HEK293T (cell line): Measurements from ENCODE around the gene LRMDA.

ENCODE experiments used
- FOXA1 ChIP-seq: fragments of 450-650 bp; IDR thresholded peaks from 2 replicates; pipeline ENCODE4 v1.6.1; 2016; ENCODE audit warnings: mild to moderate bottlenecking
- HDGF ChIP-seq: fragments of 450-650 bp; IDR thresholded peaks from 2 replicates; pipeline ENCODE4 v1.6.1; 2017; ENCODE audit warnings: antibody characterized with exemption, borderline replicate concordance
- SP1 ChIP-seq: fragments of 450-650 bp; IDR thresholded peaks from 2 replicates; pipeline ENCODE4 v1.6.1; 2017
- TARDBP ChIP-seq: fragments of 450-650 bp; IDR thresholded peaks from 2 replicates; pipeline ENCODE4 v1.6.1; 2016
- ZNF384 ChIP-seq: fragments of 450-650 bp; IDR thresholded peaks from 2 replicates; pipeline ENCODE4 v1.6.1; 2016
- TF ChIP-seq, protein P1 (sequence below): fragments of 450-650 bp; IDR thresholded peaks from 2 replicates; pipeline ENCODE4 v1.6.1; 2016

DNA sequence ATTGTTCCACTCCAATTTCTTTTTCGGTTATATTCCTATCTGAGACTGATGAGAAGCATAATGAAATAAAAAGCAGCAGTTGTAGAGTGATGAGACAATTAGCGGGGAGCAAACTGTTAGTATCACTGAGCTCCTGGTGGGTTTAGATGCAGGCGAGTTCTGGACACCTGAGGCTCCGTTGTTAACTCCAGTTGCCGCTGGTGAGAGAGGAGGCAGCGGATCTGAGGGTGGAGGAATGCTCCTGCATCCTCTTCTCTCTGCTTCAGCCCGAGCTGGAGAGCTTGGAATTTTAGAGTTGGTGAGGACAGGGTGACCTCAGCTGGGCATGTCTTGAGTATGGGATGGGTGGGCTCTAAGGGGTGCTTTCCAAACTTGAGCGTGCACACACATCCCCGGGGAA, 31.4 kb downstream of the LRMDA start:
- TF ChIP-seq TARDBP, result no peak
- TF ChIP-seq FOXA1, result no peak
- TF ChIP-seq, protein P1, sequence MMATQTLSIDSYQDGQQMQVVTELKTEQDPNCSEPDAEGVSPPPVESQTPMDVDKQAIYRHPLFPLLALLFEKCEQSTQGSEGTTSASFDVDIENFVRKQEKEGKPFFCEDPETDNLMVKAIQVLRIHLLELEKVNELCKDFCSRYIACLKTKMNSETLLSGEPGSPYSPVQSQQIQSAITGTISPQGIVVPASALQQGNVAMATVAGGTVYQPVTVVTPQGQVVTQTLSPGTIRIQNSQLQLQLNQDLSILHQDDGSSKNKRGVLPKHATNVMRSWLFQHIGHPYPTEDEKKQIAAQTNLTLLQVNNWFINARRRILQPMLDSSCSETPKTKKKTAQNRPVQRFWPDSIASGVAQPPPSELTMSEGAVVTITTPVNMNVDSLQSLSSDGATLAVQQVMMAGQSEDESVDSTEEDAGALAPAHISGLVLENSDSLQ, result no peak
- no peak for TF ChIP-seq SP1
- no peak for TF ChIP-seq ZNF384
- TF ChIP-seq HDGF, result no peak
